H1 (cell line): ENCODE data around the gene TYRO3. TPM values are rescaled to one million over a fixed set of nuclear protein-coding genes. Genes with fewer than 3 reads are reported as not detected.

Experiments used
- CTCF ChIA-PET: fragments of 300-600 bp; sonication (Branson Sonifier 250); formaldehyde crosslinking; loops from one replicate; lab custom pipeline; 2021; ENCODE audit not compliant: partially characterized antibody; lab: Charles Lee
- POLR2A ChIA-PET: fragments of 300-600 bp; sonication (Branson Sonifier 250); formaldehyde crosslinking; loops from one replicate; lab custom pipeline; 2021; ENCODE audit warnings: inconsistent platforms; ENCODE audit not compliant: partially characterized antibody; lab: Charles Lee
- DNase-seq, 2 experiments: peaks; one replicate each; pipeline versions ENCODE4 v3.0.0 to v3.0.0-alpha.2; 2010 to 2022; ENCODE audit warnings: low spot score in 2 of 2, low read depth in 1 of 2, mixed read lengths in 1 of 2
- FAIRE-seq: peaks from 2 replicates; lab custom pipeline; 2011; peaks lifted over from hg19 to GRCh38; lab: Jason Lieb, UNC
- H2AFZ ChIP-seq: 2 replicates; pipeline ENCODE4 v1.8.1; 2012; ENCODE audit warnings: low read length, inconsistent platforms
- H2AK5ac ChIP-seq: 2 replicates; pipeline ENCODE4 v1.6.1; 2013; ENCODE audit warnings: low read depth, low read length
- H2BK120ac ChIP-seq: replicated peaks from 2 replicates; pipeline ENCODE3; 2013; ENCODE audit warnings: low read depth, low read length, inconsistent platforms
- H2BK12ac ChIP-seq: 2 replicates; pipeline ENCODE4 v1.6.1; 2013; ENCODE audit warnings: low read depth, low read length
- H2BK15ac ChIP-seq: 2 replicates; pipeline ENCODE4 v1.6.1; 2013; ENCODE audit warnings: low read length
- H2BK20ac ChIP-seq: 2 replicates; pipeline ENCODE4 v1.6.1; 2013; ENCODE audit warnings: low read length
- H2BK5ac ChIP-seq: 2 replicates; pipeline ENCODE4 v1.6.1; 2013; ENCODE audit warnings: low read depth, low read length
- H3K14ac ChIP-seq: 2 replicates; pipeline ENCODE4 v1.6.1; 2013; ENCODE audit warnings: inconsistent platforms; ENCODE audit not compliant: insufficient read length
- H3K18ac ChIP-seq: 2 replicates; pipeline ENCODE4 v1.6.1; 2013; ENCODE audit warnings: low read length; ENCODE audit errors: extremely low read depth
- H3K23ac ChIP-seq: 2 replicates; pipeline ENCODE4 v1.6.1; 2013; ENCODE audit warnings: inconsistent platforms; ENCODE audit not compliant: insufficient read length
- H3K23me2 ChIP-seq: 2 replicates; pipeline ENCODE4 v1.6.1; 2013; ENCODE audit warnings: low read depth, low read length
- H3K27ac ChIP-seq: 2 replicates; pipeline ENCODE4 v1.6.1; 2011; ENCODE audit warnings: low read depth, low read length, inconsistent platforms
- H3K27me3 ChIP-seq, 4 experiments: replicated peaks in 1 of 4; 1 replicate in 1 of 4; 2 replicates in 3 of 4; pipeline versions ENCODE4 v1.6.1 to v1.8.1; 2011 to 2013; ENCODE audit warnings: low read length in 3 of 4, mild to moderate bottlenecking in 3 of 4, inconsistent platforms in 2 of 4, mixed read lengths in 2 of 4, moderate library complexity in 1 of 4; ENCODE audit not compliant: control insufficient read depth in 3 of 4, insufficient read depth in 3 of 4; ENCODE audit errors: extremely low read depth in 1 of 4
- H3K36me3 ChIP-seq, 4 experiments: 2 replicates each; pipeline versions ENCODE4 v1.6.1 to v1.8.1; 2011 to 2013; ENCODE audit warnings: mild to moderate bottlenecking in 4 of 4, low read length in 3 of 4, moderate library complexity in 2 of 4, control low read depth in 1 of 4, inconsistent platforms in 1 of 4; ENCODE audit not compliant: insufficient read depth in 4 of 4, control insufficient read depth in 2 of 4
- H3K4ac ChIP-seq: replicated peaks from 2 replicates; pipeline ENCODE3; 2013; ENCODE audit warnings: low read length, low read depth, mixed read lengths, inconsistent platforms; ENCODE audit not compliant: insufficient read length
- H3K4me1 ChIP-seq, 4 experiments: replicated peaks in 1 of 4; 1 replicate in 1 of 4; 2 replicates in 3 of 4; pipeline versions ENCODE4 v1.6.1 to v1.8.1; 2011 to 2013; ENCODE audit warnings: low read length in 3 of 4, inconsistent platforms in 2 of 4, mixed read lengths in 1 of 4; ENCODE audit not compliant: insufficient read depth in 4 of 4, control insufficient read depth in 3 of 4
- H3K4me2 ChIP-seq, 2 experiments: 2 replicates each; pipeline versions ENCODE4 v1.6.1 to v1.8.1; 2011 to 2013; ENCODE audit warnings: low read depth in 2 of 2, low read length in 2 of 2, control low read depth in 1 of 2, inconsistent platforms in 1 of 2, mild to moderate bottlenecking in 1 of 2; ENCODE audit not compliant: insufficient read depth in 1 of 2
- H3K4me3 ChIP-seq, 4 experiments: fragments of 200-600, 300-600 bp in 1 of 4; sonication (generic), shearing (Covaris generic), sonication (Bioruptor Twin) in 1 of 4; 2 replicates each; pipeline versions ENCODE4 v1.5.1 to v1.8.1; 2011 to 2016; ENCODE audit warnings: low read length in 4 of 4, low read depth in 3 of 4, control low read depth in 2 of 4, inconsistent platforms in 2 of 4, mild to moderate bottlenecking in 2 of 4, mixed read lengths in 1 of 4, moderate library complexity in 1 of 4; ENCODE audit not compliant: insufficient read depth in 2 of 4; ENCODE audit errors: extremely low read depth in 1 of 4
- H3K56ac ChIP-seq: replicated peaks from 2 replicates; pipeline ENCODE3; 2013; ENCODE audit warnings: low read depth, mild to moderate bottlenecking, mixed read lengths, low read length, inconsistent platforms; ENCODE audit not compliant: insufficient read length
- H3K79me1 ChIP-seq: 2 replicates; pipeline ENCODE4 v1.6.1; 2013; ENCODE audit warnings: low read depth, low read length, control low read depth
- H3K79me2 ChIP-seq, 2 experiments: 2 replicates each; pipeline versions ENCODE4 v1.6.1 to v1.8.1; 2012 to 2013; ENCODE audit warnings: low read length in 2 of 2, mild to moderate bottlenecking in 2 of 2, inconsistent platforms in 1 of 2; ENCODE audit not compliant: insufficient read depth in 2 of 2, control insufficient read depth in 1 of 2
- H3K9ac ChIP-seq, 4 experiments: replicated peaks in 1 of 4; 1 replicate in 1 of 4; 2 replicates in 3 of 4; pipeline versions ENCODE4 v1.6.1 to v1.8.1; 2011 to 2013; ENCODE audit warnings: low read depth in 3 of 4, low read length in 3 of 4, control low read depth in 2 of 4, mild to moderate bottlenecking in 2 of 4, moderate library complexity in 2 of 4, inconsistent platforms in 1 of 4; ENCODE audit errors: extremely low read depth in 1 of 4
- H3K9me3 ChIP-seq, 2 experiments: 2 replicates each; pipeline versions ENCODE4 v1.6.1 to v1.8.1; 2012 to 2013; ENCODE audit warnings: mild to moderate bottlenecking in 2 of 2, moderate library complexity in 2 of 2, control low read depth in 1 of 2, inconsistent platforms in 1 of 2, low read depth in 1 of 2, low read length in 1 of 2, mixed read lengths in 1 of 2; ENCODE audit not compliant: insufficient read depth in 2 of 2
- H4K20me1 ChIP-seq, 2 experiments: replicated peaks in 1 of 2; 2 replicates each; pipeline versions ENCODE3 to v1.8.1; 2011 to 2013; ENCODE audit warnings: inconsistent platforms in 2 of 2, low read length in 2 of 2, mild to moderate bottlenecking in 1 of 2; ENCODE audit not compliant: insufficient read depth in 2 of 2, control insufficient read depth in 1 of 2
- H4K5ac ChIP-seq: 2 replicates; pipeline ENCODE4 v1.6.1; 2013; ENCODE audit warnings: low read length, low read depth, mixed read lengths, inconsistent platforms; ENCODE audit not compliant: insufficient read length
- H4K8ac ChIP-seq: 2 replicates; pipeline ENCODE4 v1.8.0; 2013; ENCODE audit warnings: mild to moderate bottlenecking, moderate library complexity, low read length, inconsistent platforms; ENCODE audit not compliant: insufficient read depth; ENCODE audit errors: extremely low read depth
- H4K91ac ChIP-seq: replicated peaks from 2 replicates; pipeline ENCODE3; 2013; ENCODE audit warnings: low read length, mixed read lengths, inconsistent platforms; ENCODE audit not compliant: insufficient read length
- CBX5 ChIP-seq: fragments of 300-800, 300-1000 bp; sonication (generic); IDR thresholded peaks from 2 replicates; pipeline ENCODE4 v1.7.1; 2016; ENCODE audit warnings: antibody characterized with exemption, low read length, low read depth
- KDM4A ChIP-seq: IDR thresholded peaks from one replicate; pipeline ENCODE4 v1.7.1; 2012; ENCODE audit warnings: low read depth, mild to moderate bottlenecking, moderate library complexity, low read length, inconsistent platforms; ENCODE audit not compliant: severe bottlenecking
- NRF1 ChIP-seq: IDR thresholded peaks from 2 replicates; pipeline ENCODE4 v1.6.1; 2011; ENCODE audit warnings: mild to moderate bottlenecking, low read depth, low read length, improper control_type of control experiment
- SIX5 ChIP-seq: IDR thresholded peaks from 2 replicates; pipeline ENCODE4 v1.6.1; 2011; ENCODE audit warnings: mild to moderate bottlenecking, low read depth, low read length
- SP1 ChIP-seq: IDR thresholded peaks from 2 replicates; pipeline ENCODE4 v1.6.1; 2011; ENCODE audit warnings: low read depth, low read length
- SRF ChIP-seq: IDR thresholded peaks from 2 replicates; pipeline ENCODE4 v1.6.1; 2011; ENCODE audit warnings: mild to moderate bottlenecking, low read depth, low read length, moderate library complexity
- WGBS, 2 experiments: shearing (Covaris generic) in 1 of 2; methylation state at CpG; one replicate each; pipeline versions ENCODE4 v1.1.6 to v1.1.7; 2013 to 2015; ENCODE audit warnings: low lambda C conversion rate in 2 of 2, mixed read lengths in 2 of 2, inconsistent platforms in 1 of 2, low coverage in 1 of 2, missing lambda C conversion rate in 1 of 2; ENCODE audit not compliant: insufficient replicate concordance in 2 of 2, insufficient coverage in 1 of 2, insufficient read length in 1 of 2; ENCODE audit errors: extremely low coverage in 1 of 2, missing lambda C conversion rate in 1 of 2; 5-methylcytosine and 5-hydroxymethylcytosine counted together
- polyA plus RNA-seq, 7 experiments: library from polyadenylated mRNA; depleted of rRNA in 3 of 7; stranded (reverse) in 5 of 7; unstranded in 2 of 7; fragments of >200 nt in 5 of 7; fragments of 200-250 nt in 2 of 7; gene quantifications; 1 replicate in 5 of 7; 2 replicates in 1 of 7; 4 replicates in 1 of 7; pipeline versions ENCODE4 v1.2.1 to v1.2.3, GENCODE V29; 2011 to 2013; ENCODE audit warnings: missing spikeins in 2 of 7, mixed read lengths in 2 of 7
- total RNA-seq: library from RNA; stranded (reverse); fragmentation: NEBNext Ultra II Directional; extraction: Animal tissue kit (Norgen Biotek cat#: 25700); gene quantifications from 2 replicates; pipeline ENCODE4 v1.2.1, GENCODE V29; 2021

Gene TYRO3
- total and polyA plus RNA-seq, 2 of the 8 experiments (the other 6 are each of a cell fraction or from before 2014, with no cell fraction given): 82.7 to 98.8 TPM

- H3K9ac ChIP-seq: no peak overlapping the region
- ChIA-PET POLR2A (interaction anchor here (0.9 to 21.2 kb wide), 3 partner anchors 9 to 27 kb away, joined by 3 to 643 read pairs (median 9); partner anchors contain the start of gene RPAP1), CTCF (interaction anchor here (0.5 to 3.7 kb wide), 10 partner anchors 10 to 1228 kb away, joined by 3 to 21 read pairs (median 4); no protein-coding TSS in a partner anchor)
- H3K79me1 ChIP-seq: no peaks in the 10 kb centered on the region; the same call in 1 of the 2 replicates
- peaks cover 5 to 11% (median 6%) of the 10 kb centered on the region in 4 experiments for H3K4me1 ChIP-seq
- no peak for FAIRE-seq
- peaks cover 0 to 5% of the 10 kb centered on the region in 2 experiments; a peak in 1 of 4 replicates for H3K79me2 ChIP-seq
- H2AK5ac ChIP-seq: no peak overlapping the region
- H3K9me3 ChIP-seq: no peaks in the 10 kb centered on the region
- H3K4me3 ChIP-seq: no peak overlapping the region
- H3K36me3 ChIP-seq: no peaks in the 10 kb centered on the region
- H2BK12ac ChIP-seq: no peak overlapping the region
- no peak overlapping the region for H4K8ac ChIP-seq
- no peak overlapping the region for H2AFZ ChIP-seq
- H3K18ac ChIP-seq: no peak overlapping the region
- DNase-seq: no peak
- no peak overlapping the region for H2BK5ac ChIP-seq
- no peaks in the 10 kb centered on the region; a peak in 2 of 7 replicates for H3K27me3 ChIP-seq
- H4K91ac ChIP-seq: no peak overlapping the region
- H3K23me2 ChIP-seq: peaks cover 7% of the 10 kb centered on the region; the same call in 1 of the 2 replicates
- H3K56ac ChIP-seq: no peak overlapping the region
- H3K27ac ChIP-seq: no peak overlapping the region
- H4K5ac ChIP-seq: no peak overlapping the region
- peak overlapping the region; percentile 32 for H3K4ac ChIP-seq
- no peak overlapping the region for H2BK120ac ChIP-seq
- H3K4me2 ChIP-seq: no peak overlapping the region
- TF ChIP-seq NRF1 (no peak), CBX5 (no peak), KDM4A (no peak), SP1 (no peak), SRF (no peak), SIX5 (no peak)
- H4K20me1 ChIP-seq: peaks cover 0 to 1% of the 10 kb centered on the region in 2 experiments
- no peak overlapping the region for H2BK20ac ChIP-seq
- 88% methylated on average over 3 of the region's 3 CpGs; no CpG with 5 or more reads in 1 of the 2 experiments for WGBS, 2 experiments
- no peak overlapping the region for H3K14ac ChIP-seq
- 0 out of 2 replicates have a peak overlapping the region, but pooled peaks have one; percentile 8 for H2BK15ac ChIP-seq
- no peak overlapping the region for H3K23ac ChIP-seq
Observed at GRCh38 chr15:41554915-41555314, 4.1 kb upstream of the TYRO3 start.
